GM12872 (cell line): Measurements from ENCODE around the gene ZHX3.

Experiments used
- CTCF ChIP-seq: IDR thresholded peaks from 3 replicates; pipeline ENCODE4 v1.5.1; 2011; ENCODE audit warnings: low read depth, mild to moderate bottlenecking, low read length, moderate library complexity; ENCODE audit not compliant: insufficient read depth

The ZHX3 gene

GRCh38 chr20:41173791-41174341, 143.7 kb downstream of the ZHX3 start:
- TF ChIP-seq CTCF: no peak

DNA sequence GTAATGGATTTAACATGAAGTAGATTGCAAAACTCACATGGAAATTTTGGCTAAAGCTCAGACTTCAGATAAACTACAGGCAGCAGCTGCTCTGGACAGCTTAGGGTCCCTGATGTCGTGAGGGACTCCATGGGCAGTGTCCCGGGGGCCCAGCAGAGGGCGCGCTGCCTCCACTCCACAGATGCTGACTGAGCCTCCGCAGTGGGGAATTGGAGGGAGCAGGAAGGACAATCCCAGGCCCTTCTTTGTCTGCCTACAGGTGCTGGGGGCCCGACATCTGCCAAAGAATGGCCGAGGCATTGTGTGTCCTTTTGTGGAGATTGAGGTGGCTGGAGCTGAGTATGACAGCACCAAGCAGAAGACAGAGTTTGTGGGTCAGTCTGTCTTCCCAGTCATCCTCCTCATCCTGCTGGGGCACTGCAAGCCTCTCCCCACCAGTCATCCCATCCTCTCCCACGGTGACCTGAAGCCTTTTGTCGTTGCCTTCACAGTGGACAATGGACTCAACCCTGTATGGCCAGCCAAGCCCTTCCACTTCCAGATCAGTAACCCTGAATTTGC, 144.3 kb downstream of the ZHX3 start:
- TF ChIP-seq CTCF: peak; percentile 95

DNA sequence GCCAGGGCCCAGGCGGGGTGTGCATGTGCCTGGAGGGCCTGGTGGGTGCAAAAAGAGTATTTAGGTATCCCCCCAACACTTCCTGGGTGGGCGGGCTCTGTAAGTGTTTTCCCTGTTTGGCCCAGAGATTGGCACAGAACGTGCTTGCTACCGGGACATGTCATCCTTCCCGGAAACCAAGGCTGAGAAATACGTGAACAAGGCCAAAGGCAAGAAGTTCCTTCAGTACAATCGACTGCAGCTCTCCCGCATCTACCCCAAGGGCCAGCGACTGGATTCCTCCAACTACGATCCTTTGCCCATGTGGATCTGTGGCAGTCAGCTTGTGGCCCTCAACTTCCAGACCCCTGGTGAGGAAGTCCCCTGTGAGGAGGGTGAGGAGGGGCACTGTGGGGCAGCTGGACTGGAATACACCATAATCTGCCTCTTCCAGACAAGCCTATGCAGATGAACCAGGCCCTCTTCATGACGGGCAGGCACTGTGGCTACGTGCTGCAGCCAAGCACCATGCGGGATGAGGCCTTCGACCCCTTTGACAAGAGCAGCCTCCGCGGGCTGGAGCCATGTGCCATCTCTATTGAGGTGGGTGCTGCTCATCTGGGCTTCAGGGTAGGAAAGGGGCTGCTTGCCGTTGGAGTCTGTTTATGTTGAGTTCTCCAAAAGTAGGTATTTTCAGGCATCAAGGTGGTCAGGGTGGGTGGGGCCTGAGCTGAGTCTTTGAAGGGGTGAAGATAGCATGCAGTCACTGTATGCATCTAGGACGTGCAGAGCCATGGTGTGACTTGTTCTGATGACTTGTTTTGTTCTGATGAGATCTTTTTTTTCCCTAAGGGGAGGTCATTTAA, 145.0 kb downstream of the ZHX3 start:
- no peak for TF ChIP-seq CTCF

DNA sequence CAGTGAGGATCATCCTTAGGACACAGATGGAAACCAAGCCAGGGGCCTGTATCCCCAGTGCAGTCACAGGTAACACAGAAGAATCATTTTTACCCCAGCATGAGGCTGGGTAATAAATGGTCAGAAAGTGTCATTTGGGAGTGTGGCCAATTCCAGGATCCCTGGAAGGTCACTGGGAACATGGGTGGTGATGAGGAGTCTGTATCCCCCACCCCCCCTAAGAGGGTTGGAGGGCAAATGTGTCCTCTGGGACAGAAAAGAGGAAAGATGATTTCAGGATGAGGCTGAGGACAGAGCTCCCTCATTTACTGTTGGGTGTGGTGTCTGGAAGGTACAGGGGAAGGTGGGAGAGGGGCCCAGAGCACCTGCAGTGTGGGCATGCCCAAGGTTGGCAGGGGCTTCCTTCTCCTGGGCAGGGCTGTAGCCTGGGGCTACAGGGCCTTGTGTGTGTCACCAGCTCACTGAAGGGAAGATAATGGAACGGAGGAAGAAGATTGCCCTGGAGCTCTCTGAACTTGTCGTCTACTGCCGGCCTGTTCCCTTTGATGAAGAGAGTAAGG, 145.7 kb downstream of the ZHX3 start:
- no peak for TF ChIP-seq CTCF

- TF ChIP-seq CTCF: no peak
Measured at GRCh38 chr20:41170386-41171105, 147.0 kb downstream of the ZHX3 start.

- TF ChIP-seq CTCF: no peak
Measured at GRCh38 chr20:41169791-41170351, 147.7 kb downstream of the ZHX3 start.
